Ascending aorta (tissue), 2 donors: ENCODE data around the gene MUC2. TPM values are rescaled to one million over a fixed set of nuclear protein-coding genes. Genes with fewer than 3 reads are reported as not detected.

Experiments
- DNase-seq, 2 donors: peaks; one replicate each; pipeline ENCODE4 v3.0.0-alpha.2; 2019; ENCODE audit warnings: low spot score in 2 of 2
- H3K27ac ChIP-seq, 2 donors: fragments of 200-600 bp; sonication (generic); one replicate each; pipeline ENCODE4 v1.5.1; 2016 to 2017; ENCODE audit warnings: mild to moderate bottlenecking in 1 of 2
- H3K27me3 ChIP-seq: fragments of 200-600 bp; sonication (generic); one replicate; pipeline ENCODE4 v1.5.1; 2017
- H3K36me3 ChIP-seq, 2 donors: fragments of 200-600 bp; sonication (generic); one replicate each; pipeline ENCODE4 v1.5.1; 2016
- H3K4me1 ChIP-seq, 2 donors: fragments of 200-600 bp; sonication (generic); one replicate each; pipeline ENCODE4 v1.5.1; 2016 to 2017; ENCODE audit warnings: mild to moderate bottlenecking in 1 of 2
- H3K4me3 ChIP-seq, 2 donors: fragments of 200-600 bp; sonication (generic); one replicate each; pipeline ENCODE4 v1.5.1; 2016 to 2017; ENCODE audit warnings: mild to moderate bottlenecking in 1 of 2
- H3K9me3 ChIP-seq, 2 donors: fragments of 200-600 bp; sonication (generic); one replicate each; pipeline ENCODE4 v1.5.1; 2016
- CTCF ChIP-seq, 3 experiments: fragments of 200-600 bp in 2 of 3; fragments of 450-650 bp in 1 of 3; sonication (generic) in 2 of 3; IDR thresholded peaks; one replicate each; pipeline ENCODE4 v1.5.1; 2016 to 2019; ENCODE audit warnings: antibody characterized with exemption in 3 of 3, mild to moderate bottlenecking in 1 of 3, moderate library complexity in 1 of 3
- intact Hi-C: fragments of 100-400 bp; cut with DNase I; formaldehyde crosslinking; loops from one replicate; pipeline ENCODE4 v1.15.1; 2023
- total RNA-seq: library from RNA; depleted of rRNA; stranded (reverse); fragments of >200 nt; gene quantifications from one replicate; pipeline ENCODE4 v1.1.0, GENCODE V29; 2016

Gene MUC2
- total RNA-seq, 1 donor from 2014 or later, result 0.11 TPM

GRCh38 chr11:1109101-1109917, 34.6 kb downstream of the MUC2 start:
- intact Hi-C loops, result no loop called here
- no peak overlapping the region for H3K4me3 ChIP-seq
- H3K36me3 ChIP-seq, result no peaks in the 10 kb centered on the region
- H3K27ac ChIP-seq, result no peak overlapping the region
- no peak for TF ChIP-seq CTCF (IDR thresholded peaks at IDR 0.05)
- H3K9me3 ChIP-seq, result no peaks in the 10 kb centered on the region
- no peak for DNase-seq
- H3K4me1 ChIP-seq, result no peaks in the 10 kb centered on the region
- no peaks in the 10 kb centered on the region for H3K27me3 ChIP-seq

GRCh38 chr11:1109918-1110705, 35.4 kb downstream of the MUC2 start:
- Histone ChIP-seq H3K4me3 (no peak overlapping the region), H3K36me3 (no peaks in the 10 kb centered on the region), H3K9me3 (no peaks in the 10 kb centered on the region), H3K27me3 (no peaks in the 10 kb centered on the region), H3K27ac (no peak overlapping the region), H3K4me1 (no peaks in the 10 kb centered on the region)
- intact Hi-C loops, result no loop called here
- no peak for TF ChIP-seq CTCF (IDR thresholded peaks at IDR 0.05)
- no peak for DNase-seq

GRCh38 chr11:1111545-1112212, 37.0 kb downstream of the MUC2 start:
- no peak for DNase-seq
- no peak overlapping the region for H3K27ac ChIP-seq

GRCh38 chr11:1112351-1113191, 37.9 kb downstream of the MUC2 start:
- no peak overlapping the region for H3K27ac ChIP-seq
- no peak for TF ChIP-seq CTCF (IDR thresholded peaks at IDR 0.05)
- DNase-seq, result no peak
- H3K36me3 ChIP-seq, result no peaks in the 10 kb centered on the region
- H3K4me1 ChIP-seq, result no peaks in the 10 kb centered on the region
- H3K9me3 ChIP-seq, result no peaks in the 10 kb centered on the region
- intact Hi-C loops, result no loop called here
- H3K27me3 ChIP-seq, result no peaks in the 10 kb centered on the region
- no peak overlapping the region for H3K4me3 ChIP-seq

More at GRCh38 chr11:1111545-1112212, 37.0 kb downstream of the MUC2 start:
- no peak for TF ChIP-seq CTCF (IDR thresholded peaks at IDR 0.05)
- Histone ChIP-seq H3K4me1 (no peaks in the 10 kb centered on the region), H3K27me3 (no peaks in the 10 kb centered on the region), H3K36me3 (no peaks in the 10 kb centered on the region), H3K9me3 (no peaks in the 10 kb centered on the region), H3K4me3 (no peak overlapping the region)
- intact Hi-C loops, result no loop called here
